HG03139 (cell line): ENCODE results near the gene CLSTN3.
"Not testable (repeated sequence)": the region's sequence is repeated elsewhere in the genome, so short reads cannot be mapped to it uniquely, and the experiment has no call there.

Experiments used
- ATAC-seq: cut with Tn5 transposase; IDR thresholded peaks from one replicate; pipeline ENCODE4 v1.9.1; 2021; ENCODE audit not compliant: unreplicated experiment

CLSTN3 gene

GRCh38 chr12:7150356-7150755 is 20.2 kb downstream of the CLSTN3 start:
- no peak for ATAC-seq

- ATAC-seq: no peak
Measured at GRCh38 chr12:7150841-7151240, 20.7 kb downstream of the CLSTN3 start.

DNA sequence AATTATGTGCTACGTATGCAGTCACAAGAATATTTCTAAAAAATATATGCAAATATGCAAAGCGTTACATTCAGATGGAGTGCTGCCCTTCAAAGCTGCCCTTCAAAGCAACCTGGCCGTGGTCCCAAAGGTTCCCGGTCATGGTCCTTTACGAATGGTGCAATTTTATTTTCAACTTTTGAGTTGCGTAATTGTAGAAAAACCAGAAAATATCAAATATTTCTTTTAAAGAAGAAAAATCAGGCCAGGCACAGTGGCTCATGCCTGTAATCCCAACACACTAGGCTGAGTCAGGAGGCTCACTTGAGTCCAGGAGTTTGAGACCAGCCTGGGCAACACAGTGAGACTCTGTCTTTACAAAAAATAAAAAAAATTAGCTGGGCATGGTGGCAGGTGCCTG is 21.4 kb downstream of the CLSTN3 start:
- no peak for ATAC-seq

DNA sequence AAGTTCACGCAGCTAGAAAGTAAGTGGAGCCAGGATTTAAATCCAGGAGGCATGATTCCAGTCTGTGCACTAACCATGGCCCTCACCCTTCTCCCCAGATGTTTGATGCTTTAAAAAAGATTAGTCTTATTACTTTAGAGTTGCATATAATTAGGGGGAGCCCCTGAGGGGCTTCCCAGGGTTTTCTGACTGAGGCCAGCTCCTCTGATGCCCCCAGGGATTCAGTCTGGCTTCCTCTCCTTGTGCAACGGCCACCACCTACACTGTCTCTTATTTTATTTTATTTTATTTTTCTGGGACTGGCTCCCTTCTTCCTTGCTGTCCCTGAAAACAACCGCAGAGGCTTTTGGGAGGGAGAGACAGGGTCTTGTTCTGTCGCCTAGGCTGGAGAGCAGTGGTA is 22.6 kb downstream of the CLSTN3 start:
- ATAC-seq: no peak

GRCh38 chr12:7154042-7154441 is 23.9 kb downstream of the CLSTN3 start:
- ATAC-seq: no peak

GRCh38 chr12:7154901-7155470 is 24.8 kb downstream of the CLSTN3 start:
- ATAC-seq: no peak

DNA sequence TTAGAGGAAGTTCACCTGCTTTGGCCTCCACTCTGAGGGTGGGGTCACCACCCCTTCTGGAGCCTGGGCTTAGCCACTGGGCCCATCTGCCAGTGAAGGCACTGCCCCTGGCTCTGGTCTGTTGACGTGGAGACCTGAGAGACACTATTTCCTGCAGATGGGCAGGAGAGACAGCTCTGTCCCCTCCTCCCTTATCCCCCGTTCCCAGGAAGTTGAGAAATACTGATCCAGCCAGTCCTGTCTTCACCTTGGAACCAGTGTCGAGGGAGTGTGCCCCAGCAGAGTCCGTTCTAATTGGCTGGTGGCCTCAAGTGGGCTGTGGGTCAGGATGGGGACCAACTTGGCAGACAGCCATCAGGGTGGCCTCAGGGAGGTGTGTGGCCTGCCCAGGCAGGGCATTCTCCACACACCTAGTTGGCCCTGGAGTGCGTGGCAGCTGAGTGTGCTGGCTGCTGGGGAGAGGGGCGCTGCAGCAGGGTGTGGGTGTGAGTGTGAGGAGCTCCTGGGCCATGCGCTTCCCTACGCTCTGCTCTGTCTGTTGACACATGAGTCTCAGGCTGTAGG is 25.4 kb downstream of the CLSTN3 start:
- ATAC-seq: no peak

GRCh38 chr12:7156259-7157197 is 26.4 kb downstream of the CLSTN3 start:
- no peak for ATAC-seq

GRCh38 chr12:7157391-7157790 is 27.2 kb downstream of the CLSTN3 start:
- no peak for ATAC-seq

GRCh38 chr12:7158781-7159609 is 28.8 kb downstream of the CLSTN3 start:
- no peak for ATAC-seq

DNA sequence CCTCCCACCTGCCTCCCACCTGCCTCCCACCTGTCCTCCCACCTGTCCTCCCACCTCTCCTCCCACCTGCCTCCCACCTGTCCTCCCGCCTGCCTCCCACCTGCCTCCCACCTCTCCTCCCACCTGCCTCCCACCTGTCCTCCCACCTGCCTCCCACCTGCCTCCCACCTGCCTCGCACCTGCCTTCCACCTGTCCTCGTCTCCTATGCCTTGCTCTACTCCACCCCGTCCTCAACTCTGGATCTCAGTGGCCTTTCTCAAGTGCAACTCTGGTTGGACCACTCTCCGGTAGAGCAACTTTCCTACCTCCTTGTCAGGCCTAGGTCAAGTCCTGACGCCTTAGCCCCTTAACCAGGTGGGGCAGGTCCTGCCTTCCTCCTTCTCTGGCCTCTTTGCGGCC is 30.0 kb downstream of the CLSTN3 start:
- no peak for ATAC-seq

DNA sequence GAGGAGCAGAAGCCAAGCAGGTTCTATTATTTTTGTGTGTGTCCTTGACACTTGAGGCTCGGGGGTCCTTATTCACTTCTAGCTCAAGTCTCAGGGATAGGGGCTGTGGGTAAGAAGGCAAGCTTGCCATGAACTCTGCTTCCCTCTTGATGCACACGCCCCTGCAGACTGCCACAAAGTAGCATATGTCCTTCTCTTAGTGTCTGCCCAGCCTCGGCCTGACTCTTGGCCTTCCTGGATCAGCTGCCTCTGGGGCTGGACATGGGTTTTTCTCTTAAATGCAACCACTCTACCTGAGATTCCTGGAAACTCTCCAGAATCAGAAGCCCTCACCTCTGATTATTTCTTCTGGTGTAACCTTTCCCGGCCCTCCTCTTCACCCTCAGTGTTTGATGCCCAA is 31.2 kb downstream of the CLSTN3 start:
- ATAC-seq: no peak

GRCh38 chr12:7161811-7162210 is 31.6 kb downstream of the CLSTN3 start:
- no peak for ATAC-seq

DNA sequence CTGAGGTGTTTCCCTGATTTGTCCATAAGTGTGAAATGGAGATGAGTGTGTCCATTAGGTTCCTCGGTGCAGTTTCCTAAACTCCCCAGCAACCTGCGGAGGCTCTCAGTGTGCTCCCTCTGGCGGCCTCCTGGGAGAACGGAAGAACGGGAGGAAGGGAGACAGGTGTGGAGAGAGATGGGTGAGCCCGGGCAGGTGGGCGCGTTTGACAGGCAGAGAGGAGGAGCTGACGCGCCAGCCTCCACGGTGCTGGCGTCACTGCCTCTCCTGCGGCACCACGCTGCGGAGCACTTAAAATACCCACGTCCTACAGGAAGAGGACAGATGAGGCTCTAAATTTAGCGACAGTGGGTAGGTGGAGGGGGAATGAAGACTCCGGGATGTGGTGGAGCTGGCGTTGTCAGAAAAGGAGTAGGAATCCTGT is 32.5 kb downstream of the CLSTN3 start:
- ATAC-seq: no peak

- ATAC-seq: no peak
Measured at GRCh38 chr12:7169951-7170350, 39.8 kb downstream of the CLSTN3 start.

GRCh38 chr12:7171854-7172253 is 41.7 kb downstream of the CLSTN3 start:
- ATAC-seq: no peak

DNA sequence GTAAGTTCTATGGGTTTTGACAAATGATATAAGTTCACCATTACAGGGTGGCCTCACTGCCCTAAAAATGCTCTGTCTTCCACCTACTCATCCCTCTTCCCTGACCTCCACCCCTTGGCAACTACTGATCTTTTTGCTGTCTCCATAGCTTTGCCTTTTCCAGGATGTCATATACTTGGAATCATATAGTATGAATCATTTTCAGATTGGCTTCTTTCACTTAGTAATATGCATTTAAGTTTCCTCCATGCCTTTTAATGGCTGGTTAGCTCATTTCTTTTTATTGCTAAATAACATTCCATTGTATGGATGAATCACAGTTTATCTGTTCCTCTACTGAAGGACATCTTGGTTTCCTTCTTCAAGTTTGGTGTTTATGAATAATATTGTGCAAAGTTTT is 45.3 kb downstream of the CLSTN3 start:
- no peak for ATAC-seq

GRCh38 chr12:7176595-7176994 is 46.4 kb downstream of the CLSTN3 start:
- no peak for ATAC-seq

DNA sequence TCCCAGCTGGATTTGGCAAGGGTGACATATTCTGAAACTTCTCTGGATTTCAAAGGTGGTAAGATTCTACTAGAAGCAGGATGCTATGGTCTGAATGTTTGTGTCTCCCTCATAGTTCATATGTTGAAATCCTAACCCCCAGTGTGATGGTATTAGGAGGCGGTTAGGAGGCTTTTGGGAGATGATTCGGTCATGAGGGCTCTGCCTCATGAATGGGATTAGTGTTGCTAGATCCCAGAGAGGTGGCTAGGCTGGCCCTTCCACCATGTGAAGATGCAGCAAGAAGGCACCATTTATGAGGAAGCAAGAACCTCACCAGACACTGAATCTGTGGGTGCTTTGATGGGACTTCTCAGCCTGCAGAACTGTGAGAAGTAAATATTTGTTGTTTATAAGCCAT is 48.3 kb downstream of the CLSTN3 start:
- no peak for ATAC-seq

DNA sequence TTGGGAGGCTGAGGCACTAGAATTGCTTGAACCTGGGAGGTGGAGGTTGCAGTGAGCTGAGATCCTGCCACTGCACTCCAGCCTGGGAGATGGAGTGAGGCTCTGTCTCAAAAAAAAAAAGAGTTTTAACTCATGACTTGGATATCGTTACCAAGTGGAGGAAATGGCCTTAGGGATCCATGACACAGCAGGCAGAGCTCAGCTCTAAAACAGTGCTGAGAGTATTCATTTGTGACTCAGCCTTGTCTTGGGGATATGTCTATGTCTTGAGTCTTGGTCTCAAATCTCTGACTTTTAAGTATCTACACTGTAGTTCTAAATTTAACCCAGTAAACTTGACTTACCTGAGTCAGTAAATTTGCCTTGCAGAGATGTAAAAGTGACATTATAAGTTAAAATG is 50.5 kb downstream of the CLSTN3 start:
- ATAC-seq: no peak

- not testable (repeated sequence) for ATAC-seq
Measured at GRCh38 chr12:7186058-7186457, 55.9 kb downstream of the CLSTN3 start.
